HCT116 (cell line): ENCODE data around the gene MGAT4A.

Source experiments
- CTCF ChIP-seq, 3 experiments: fragments of 200-600 bp in 1 of 3; sonication (generic) in 1 of 3; IDR thresholded peaks in 2 of 3; conservative IDR thresholded peaks in 1 of 3; 2 replicates each; pipeline ENCODE4 v1.5.1; 2012 to 2017; ENCODE audit warnings: low read depth in 2 of 3, low read length in 2 of 3, antibody characterized with exemption in 1 of 3, borderline replicate concordance in 1 of 3, control low read depth in 1 of 3, mild to moderate bottlenecking in 1 of 3, mixed read lengths in 1 of 3, mixed run types in 1 of 3, moderate library complexity in 1 of 3; ENCODE audit not compliant: insufficient read depth in 1 of 3
- POLR2A ChIP-seq: IDR thresholded peaks from 2 replicates; pipeline ENCODE4 v1.7.0; 2011; ENCODE audit warnings: borderline replicate concordance; ENCODE audit not compliant: insufficient read depth, insufficient read length; ENCODE audit errors: extremely low read depth

DNA sequence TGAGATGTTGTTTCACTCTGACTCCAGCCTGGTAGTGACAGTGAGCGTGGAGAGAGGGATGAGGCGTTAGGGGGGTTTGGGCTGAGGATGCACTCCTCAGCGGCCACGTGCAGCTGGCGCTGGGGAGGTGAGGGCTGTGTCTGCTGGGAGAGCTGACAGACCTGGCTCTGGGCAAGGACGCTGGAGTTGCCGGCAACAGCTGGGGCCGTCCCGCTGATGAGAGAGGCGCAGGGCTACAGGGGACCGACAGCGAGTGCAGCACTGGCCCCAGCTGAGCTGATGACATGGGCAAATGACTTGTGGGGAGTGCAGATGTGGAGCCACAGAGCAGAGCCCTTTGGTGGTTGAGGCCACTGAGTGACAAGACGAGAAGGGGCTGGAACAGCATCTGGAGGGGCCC, 161.0 kb downstream of the MGAT4A start:
- TF ChIP-seq POLR2A (no peak), CTCF (IDR thresholded peaks at IDR 0.05 in 2 of 3, conservative IDR thresholded peaks at IDR 0.05 in 1 of 3; ENCODE audit: borderline replicate concordance in 1 of 3, insufficient read depth in 1 of 3, low read depth in 2 of 3, low read length in 2 of 3) (no peak)
